GM12878 (cell line): ENCODE results near the gene TOR1A. TPM values are rescaled to one million over a fixed set of nuclear protein-coding genes. Genes with fewer than 3 reads are reported as not detected.
A peak's percentile ranks its signal among the peaks of the same experiment; 100 is the strongest.

Source experiments
- BHLHE40 ChIP-seq, 2 experiments: fragments of 450-650 bp in 1 of 2; IDR thresholded peaks; 2 replicates each; pipeline ENCODE4 v1.6.1; 2011 to 2017; ENCODE audit warnings: low read depth in 2 of 2, borderline replicate concordance in 1 of 2, improper control_type of control experiment in 1 of 2, low read length in 1 of 2, mild to moderate bottlenecking in 1 of 2
- CEBPZ ChIP-seq: fragments of 150-350 bp; IDR thresholded peaks from 2 replicates; pipeline ENCODE4 v1.6.1; 2016; ENCODE audit warnings: low read depth, low read length
- CHD1 ChIP-seq: IDR thresholded peaks from 2 replicates; pipeline ENCODE4 v1.6.1; 2012; ENCODE audit warnings: low read depth, low read length, improper control_type of control experiment
- CTCF ChIP-seq, 3 experiments: IDR thresholded peaks in 2 of 3; conservative IDR thresholded peaks in 1 of 3; 2 replicates each; pipeline ENCODE4 v1.5.1; 2011; ENCODE audit warnings: low read depth in 3 of 3, low read length in 3 of 3, mild to moderate bottlenecking in 3 of 3, control low read depth in 2 of 3, moderate library complexity in 2 of 3, inconsistent platforms in 1 of 3, mixed read lengths in 1 of 3; ENCODE audit not compliant: control insufficient read depth in 2 of 3, insufficient read depth in 1 of 3; ENCODE audit errors: extremely low read depth in 1 of 3
- CUX1 ChIP-seq: IDR thresholded peaks from 2 replicates; pipeline ENCODE4 v1.6.1; 2012; ENCODE audit warnings: improper control_type of control experiment, low read depth, low read length; ENCODE audit not compliant: insufficient replicate concordance
- EGR1 ChIP-seq, 2 experiments: IDR thresholded peaks; 1 replicate in 1 of 2; 2 replicates in 1 of 2; pipeline ENCODE4 v1.6.1; 2011 to 2012; ENCODE audit warnings: low read depth in 2 of 2, low read length in 2 of 2, borderline replicate concordance in 1 of 2, mild to moderate bottlenecking in 1 of 2, moderate library complexity in 1 of 2
- GABPA ChIP-seq: IDR thresholded peaks from 2 replicates; pipeline ENCODE4 v1.6.1; 2014; ENCODE audit warnings: antibody characterized with exemption, low read depth, mild to moderate bottlenecking, inconsistent platforms
- HCFC1 ChIP-seq: fragments of 150-350 bp; IDR thresholded peaks from 2 replicates; pipeline ENCODE4 v1.6.1; 2014; ENCODE audit warnings: low read length
- IKZF1 ChIP-seq: fragments of 450-650 bp; conservative IDR thresholded peaks from 2 replicates; pipeline ENCODE4 v1.6.1; 2017; ENCODE audit warnings: antibody characterized with exemption, mild to moderate bottlenecking
- LARP7 ChIP-seq: fragments of 450-650 bp; IDR thresholded peaks from 2 replicates; pipeline ENCODE4 v1.6.1; 2017; ENCODE audit warnings: mild to moderate bottlenecking
- NFYA ChIP-seq: IDR thresholded peaks from 2 replicates; pipeline ENCODE4 v1.6.1; 2011; ENCODE audit warnings: low read depth, mild to moderate bottlenecking, low read length, improper control_type of control experiment, borderline replicate concordance
- SKIL ChIP-seq: fragments of 450-650 bp; IDR thresholded peaks from 2 replicates; pipeline ENCODE4 v1.6.1; 2017; ENCODE audit warnings: mild to moderate bottlenecking, low read depth, inconsistent platforms; ENCODE audit not compliant: poor library complexity, severe bottlenecking
- SPI1 ChIP-seq: IDR thresholded peaks from 2 replicates; pipeline ENCODE4 v1.6.1; 2011; ENCODE audit warnings: low read depth, mild to moderate bottlenecking, low read length, moderate library complexity, borderline replicate concordance; ENCODE audit not compliant: insufficient read depth
- TCF7 ChIP-seq: IDR thresholded peaks from 2 replicates; pipeline ENCODE4 v1.6.1; 2014; ENCODE audit warnings: antibody characterized with exemption, borderline replicate concordance
- ZNF384 ChIP-seq: IDR thresholded peaks from 2 replicates; pipeline ENCODE4 v1.6.1; 2012; ENCODE audit warnings: low read depth, mild to moderate bottlenecking, low read length, improper control_type of control experiment, borderline replicate concordance
- polyA plus RNA-seq, 11 experiments: library from polyadenylated mRNA; depleted of rRNA in 4 of 11; unstranded in 6 of 11; stranded (reverse) in 5 of 11; fragments of >200 nt; fragmentation: Nextera tagmentation in 4 of 11; fragmentation: Illumina TruSeq in 1 of 11; extraction: Ambion mirVana in 4 of 11; extraction: Trizol in 1 of 11; gene quantifications; 1 replicate in 1 of 11; 2 replicates in 10 of 11; pipeline versions ENCODE4 v1.2.1 to v1.2.3, GENCODE V29; 2011 to 2016; ENCODE audit warnings: inconsistent platforms in 2 of 11, missing spikeins in 2 of 11, low read depth in 1 of 11
- total RNA-seq, 4 experiments: library from RNA; depleted of rRNA in 3 of 4; stranded (reverse); fragments of >200 nt in 3 of 4; fragmentation: Illumina TruSeq in 1 of 4; extraction: Trizol in 1 of 4; gene quantifications; 2 replicates each; pipeline versions ENCODE4 v1.2.1 to v1.2.3, GENCODE V29; 2013 to 2021

The TOR1A gene
- total and polyA plus RNA-seq, 10 of the 15 experiments (the other 5 are each of a cell fraction or from before 2014, with no cell fraction given), result 3.2 to 60.8 (median 38.6) TPM

GRCh38 chr9:129802833-129803675 lies 20.9 kb downstream of the TOR1A start, which contains the start of gene TOR1B (continued):
- TF ChIP-seq CEBPZ (no peak), BHLHE40 (IDR thresholded peaks at IDR 0.05; ENCODE audit: borderline replicate concordance in 1 of 2, low read depth in 2 of 2, low read length in 1 of 2) (peak in 1 of 2 experiments; percentile 41; a peak in 2 of 4 replicates), LARP7 (peak; percentile 95), HCFC1 (peak; percentile 86), SPI1 (peak; percentile 72), CHD1 (no peak), GABPA (peak; percentile 93), ZNF384 (no peak; the same call in 1 of the 2 replicates), CTCF (IDR thresholded peaks at IDR 0.05 in 2 of 3, conservative IDR thresholded peaks at IDR 0.05 in 1 of 3; ENCODE audit: control insufficient read depth in 2 of 3, extremely low read depth in 1 of 3, insufficient read depth in 1 of 3, low read depth in 3 of 3, low read length in 3 of 3) (no peak), NFYA (no peak), CUX1 (no peak), SKIL (no peak), IKZF1 (peak; percentile 93), EGR1 (IDR thresholded peaks at IDR 0.05; ENCODE audit: borderline replicate concordance in 1 of 2, low read depth in 2 of 2, low read length in 2 of 2) (peak in 1 of 2 experiments; percentile 96; a peak in 2 of 3 replicates), TCF7 (no peak)
